Lung (tissue), 12 donors: ENCODE data around the gene GGNBP2. TPM values are rescaled to one million over a fixed set of nuclear protein-coding genes. Genes with fewer than 3 reads are reported as not detected.

Experiments
- ATAC-seq: fragments of 200-7000 bp; cut with Tn5 transposase; one replicate; pipeline ENCODE4 v1.9.1; 2020; ENCODE audit warnings: moderate number of reproducible peaks; ENCODE audit not compliant: insufficient read depth, low FRiP score
- DNase-seq, 3 donors: peaks; one replicate each; pipeline ENCODE4 v3.0.0-alpha.2; 2013 to 2017
- H3K27ac ChIP-seq, 2 donors: one replicate each; pipeline ENCODE4 v1.5.1; 2013; ENCODE audit warnings: mild to moderate bottlenecking in 2 of 2, moderate library complexity in 2 of 2, control low read depth in 1 of 2, inconsistent platforms in 1 of 2, low read depth in 1 of 2, low read length in 1 of 2
- H3K27me3 ChIP-seq, 3 donors: one replicate each; pipeline ENCODE4 v1.5.1; 2013; ENCODE audit warnings: low read length in 2 of 3; ENCODE audit not compliant: control insufficient read depth in 3 of 3, insufficient read depth in 3 of 3
- H3K36me3 ChIP-seq, 4 donors: one replicate each; pipeline ENCODE4 v1.5.1; 2013; ENCODE audit warnings: low read length in 4 of 4, mild to moderate bottlenecking in 1 of 4, moderate library complexity in 1 of 4; ENCODE audit not compliant: control insufficient read depth in 4 of 4, insufficient read depth in 4 of 4
- H3K4me1 ChIP-seq, 5 donors: one replicate each; pipeline ENCODE4 v1.5.1; 2013; ENCODE audit warnings: low read length in 5 of 5, mild to moderate bottlenecking in 2 of 5, moderate library complexity in 1 of 5; ENCODE audit not compliant: control insufficient read depth in 5 of 5, insufficient read depth in 5 of 5
- H3K4me3 ChIP-seq: one replicate; pipeline ENCODE4 v1.5.1; 2013; ENCODE audit warnings: mild to moderate bottlenecking, control low read depth, moderate library complexity
- H3K9ac ChIP-seq, 2 donors: one replicate each; pipeline ENCODE4 v1.5.1; 2013; ENCODE audit warnings: low read length in 2 of 2, control low read depth in 1 of 2; ENCODE audit not compliant: insufficient read depth in 1 of 2
- H3K9me3 ChIP-seq, 4 donors: one replicate each; pipeline ENCODE4 v1.5.1; 2013; ENCODE audit warnings: low read length in 3 of 4, mild to moderate bottlenecking in 1 of 4, moderate library complexity in 1 of 4; ENCODE audit not compliant: control insufficient read depth in 4 of 4, insufficient read depth in 3 of 4
- WGBS, 2 donors: extraction: QIAGEN DNeasy Blood & Tissue Kit; methylation state at CpG; one replicate each; pipeline ENCODE4 v1.1.7; 2013; 5-methylcytosine and 5-hydroxymethylcytosine counted together
- polyA plus RNA-seq, 2 donors: library from polyadenylated mRNA; stranded (reverse); fragments of 200-250 nt; gene quantifications; one replicate each; pipeline ENCODE4 v1.2.1, GENCODE V29; 2013
- total RNA-seq, 2 donors: library from RNA; depleted of rRNA in 1 of 2; stranded (reverse); fragments of >200 nt in 1 of 2; gene quantifications; one replicate each; pipeline ENCODE4 v1.2.1, GENCODE V29; 2014 to 2021
- TF ChIP-seq, protein P1 (sequence below): IDR thresholded peaks from 2 replicates; pipeline ENCODE4 v1.5.1; 2012; ENCODE audit warnings: mild to moderate bottlenecking; ENCODE audit errors: control extremely low read depth, extremely low read depth
- donor health status: control.
- donor health status: control.
- donor health status: Bipolar disorder and iron deficiency.
- donor health status: healthy.
- donor health status: DM: yes; HTN: yes; CAD: no.

GGNBP2 gene
- total and polyA plus RNA-seq, 4 donors: 40.0 to 86.7 (median 58.5) TPM

DNA sequence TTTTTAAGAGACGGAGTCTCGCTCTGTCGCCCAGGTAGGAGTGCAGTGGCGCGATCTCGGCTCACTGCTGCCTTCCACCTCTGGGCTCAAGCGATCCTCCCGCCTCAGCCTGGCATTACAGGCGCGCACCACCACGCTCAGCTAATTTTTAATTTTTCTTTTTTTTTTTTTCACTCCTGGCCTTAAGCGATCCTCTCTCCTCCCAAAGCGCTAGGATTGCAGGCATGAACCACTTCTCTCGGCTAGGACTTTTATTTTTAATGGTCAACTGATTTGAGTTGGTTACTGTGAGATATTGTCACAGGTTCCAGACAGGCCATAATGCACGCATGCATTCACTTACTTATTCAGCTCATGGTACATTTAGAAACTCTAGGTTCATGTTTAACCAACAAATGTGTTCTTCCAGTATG, 9.0 kb upstream of the GGNBP2 start:
- H3K4me1 ChIP-seq: peaks cover 0 to 10% (median 3%) of the 10 kb centered on the region in 5 donors
- ATAC-seq (peak; percentile 5), DNase-seq (no peak)
- H3K9me3 ChIP-seq: no peaks in the 10 kb centered on the region
- peak overlapping the region; percentile 92 to 98 for H3K27ac ChIP-seq
- WGBS, 2 donors: 10% methylated on average over 15 of the region's 15 CpGs
- H3K36me3 ChIP-seq: peaks cover 4 to 10% (median 9%) of the 10 kb centered on the region in 4 donors
- H3K9ac ChIP-seq: no peak overlapping the region
- H3K4me3 ChIP-seq: peak overlapping the region; percentile 60
- no peaks in the 10 kb centered on the region for H3K27me3 ChIP-seq
- TF ChIP-seq, protein P1, sequence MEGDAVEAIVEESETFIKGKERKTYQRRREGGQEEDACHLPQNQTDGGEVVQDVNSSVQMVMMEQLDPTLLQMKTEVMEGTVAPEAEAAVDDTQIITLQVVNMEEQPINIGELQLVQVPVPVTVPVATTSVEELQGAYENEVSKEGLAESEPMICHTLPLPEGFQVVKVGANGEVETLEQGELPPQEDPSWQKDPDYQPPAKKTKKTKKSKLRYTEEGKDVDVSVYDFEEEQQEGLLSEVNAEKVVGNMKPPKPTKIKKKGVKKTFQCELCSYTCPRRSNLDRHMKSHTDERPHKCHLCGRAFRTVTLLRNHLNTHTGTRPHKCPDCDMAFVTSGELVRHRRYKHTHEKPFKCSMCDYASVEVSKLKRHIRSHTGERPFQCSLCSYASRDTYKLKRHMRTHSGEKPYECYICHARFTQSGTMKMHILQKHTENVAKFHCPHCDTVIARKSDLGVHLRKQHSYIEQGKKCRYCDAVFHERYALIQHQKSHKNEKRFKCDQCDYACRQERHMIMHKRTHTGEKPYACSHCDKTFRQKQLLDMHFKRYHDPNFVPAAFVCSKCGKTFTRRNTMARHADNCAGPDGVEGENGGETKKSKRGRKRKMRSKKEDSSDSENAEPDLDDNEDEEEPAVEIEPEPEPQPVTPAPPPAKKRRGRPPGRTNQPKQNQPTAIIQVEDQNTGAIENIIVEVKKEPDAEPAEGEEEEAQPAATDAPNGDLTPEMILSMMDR: no peak

DNA sequence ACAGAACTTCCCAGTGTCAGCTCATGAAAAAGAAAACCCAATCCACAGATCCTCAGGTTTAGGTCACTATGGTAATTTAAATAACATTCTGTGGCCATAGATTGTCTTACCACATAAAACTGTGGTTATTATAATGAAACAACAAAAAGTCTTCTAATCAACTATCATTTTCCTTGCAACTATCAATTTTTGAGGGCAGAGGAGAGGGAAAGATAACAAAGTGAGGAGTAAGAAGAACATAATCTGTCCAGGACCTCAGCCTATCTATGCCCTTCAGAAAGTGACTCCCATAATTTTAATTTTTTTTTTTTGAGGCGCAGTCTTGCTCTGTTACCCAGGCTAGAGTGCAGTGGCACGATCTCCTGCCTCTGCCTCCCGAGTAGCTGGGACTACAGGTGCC, 4.0 kb upstream of the GGNBP2 start:
- ATAC-seq (no peak), DNase-seq (no peak)
- peaks cover 0 to 8% (median 3%) of the 10 kb centered on the region in 5 donors for H3K4me1 ChIP-seq
- H3K36me3 ChIP-seq: peaks cover 0 to 5% (median 3%) of the 10 kb centered on the region in 4 donors
- H3K27me3 ChIP-seq: no peaks in the 10 kb centered on the region
- no peak overlapping the region for H3K27ac ChIP-seq
- TF ChIP-seq, protein P1: no peak
- 96 to 99% methylated on average over 3 of the region's 3 CpGs for WGBS, 2 donors
- H3K9ac ChIP-seq: no peak overlapping the region
- H3K4me3 ChIP-seq: no peak overlapping the region
- no peaks in the 10 kb centered on the region for H3K9me3 ChIP-seq

DNA sequence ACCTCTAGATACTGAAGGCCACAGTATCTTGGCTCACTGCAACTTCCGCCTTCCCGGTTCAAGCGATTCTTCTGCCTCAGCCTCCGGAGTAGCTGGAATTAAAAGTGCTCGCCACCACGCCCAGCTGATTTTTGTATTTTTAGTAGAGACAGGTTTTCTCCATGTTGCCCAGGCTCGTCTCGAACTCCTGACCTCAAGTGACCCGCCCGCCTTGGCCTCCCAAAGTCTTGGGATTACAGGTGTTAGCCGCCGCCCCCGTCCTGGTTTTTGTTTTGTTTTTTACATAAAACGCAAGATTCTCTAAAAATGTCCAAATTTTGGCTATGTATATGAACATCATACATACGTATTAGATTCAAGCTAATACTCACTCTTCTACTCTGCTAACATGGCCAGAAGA, 2.0 kb upstream of the GGNBP2 start:
- H3K4me1 ChIP-seq: peaks cover 0 to 27% (median 3%) of the 10 kb centered on the region in 5 donors
- no peak overlapping the region for H3K9ac ChIP-seq
- WGBS, 2 donors: 96 to 97% methylated on average over 15 of the region's 15 CpGs
- H3K4me3 ChIP-seq: no peak overlapping the region
- TF ChIP-seq, protein P1: no peak
- no peaks in the 10 kb centered on the region for H3K9me3 ChIP-seq
- no peak for ATAC-seq
- H3K27ac ChIP-seq: no peak overlapping the region
- peaks cover 0 to 4% (median 1%) of the 10 kb centered on the region in 4 donors for H3K36me3 ChIP-seq
- no peak for DNase-seq
- H3K27me3 ChIP-seq: no peaks in the 10 kb centered on the region

DNA sequence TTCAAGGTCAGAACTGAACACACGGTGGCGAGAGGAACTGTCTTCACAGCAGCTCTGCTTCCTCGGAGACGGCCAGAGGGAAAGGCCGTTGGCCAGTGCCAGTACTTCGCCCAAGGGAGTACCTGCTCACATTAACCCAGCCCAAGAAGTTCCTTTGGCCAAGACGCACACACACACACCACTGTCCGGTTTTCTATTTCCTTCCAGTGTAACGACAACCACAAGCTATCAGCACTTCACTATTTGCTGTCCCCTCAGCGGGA, 744 bp upstream of the GGNBP2 start:
- H3K4me1 ChIP-seq: peaks cover 0 to 30% (median 3%) of the 10 kb centered on the region in 5 donors
- ATAC-seq: no peak
- TF ChIP-seq, protein P1: no peak
- peak in 1 of 3 donors; percentile 65 for DNase-seq
- H3K36me3 ChIP-seq: peaks cover 0 to 4% (median 1%) of the 10 kb centered on the region in 4 donors
- H3K27me3 ChIP-seq: no peaks in the 10 kb centered on the region
- peak overlapping the region; percentile 96 for H3K4me3 ChIP-seq
- no peaks in the 10 kb centered on the region for H3K9me3 ChIP-seq
- 0% methylated on average over 10 of the region's 10 CpGs for WGBS, 2 donors
- peak overlapping the region; percentile 97 to 99 for H3K9ac ChIP-seq
- H3K27ac ChIP-seq: peak overlapping the region; percentile 99 to 100
